HG03066 (cell line): ENCODE results near the gene RFX5.
"Not testable (repeated sequence)": the region's sequence is repeated elsewhere in the genome, so short reads cannot be mapped to it uniquely, and the experiment has no call there.

Experiments used
- ATAC-seq: cut with Tn5 transposase; IDR thresholded peaks from one replicate; pipeline ENCODE4 v1.9.1; 2021; ENCODE audit warnings: low read depth; ENCODE audit not compliant: unreplicated experiment

The RFX5 gene

GRCh38 chr1:151346769-151347522, at the start of gene RFX5:
RFX5 (minus strand) TSS chr1:151347252; CDS start chr1:151346320, 932 bp downstream.
- ATAC-seq, result peak; percentile 93

GRCh38 chr1:151396265-151396664, 49.2 kb upstream of the RFX5 start:
- not testable (repeated sequence) for ATAC-seq

GRCh38 chr1:151393583-151393982, 46.5 kb upstream of the RFX5 start:
- no peak for ATAC-seq

- no peak for ATAC-seq
Measured at GRCh38 chr1:151391079-151391563, 44.1 kb upstream of the RFX5 start.

GRCh38 chr1:151390221-151391078, 43.4 kb upstream of the RFX5 start:
- ATAC-seq, result not testable (repeated sequence)

GRCh38 chr1:151386002-151386401, 39.0 kb upstream of the RFX5 start:
- ATAC-seq, result no peak

- no peak for ATAC-seq
Measured at GRCh38 chr1:151384584-151384983, 37.5 kb upstream of the RFX5 start.

GRCh38 chr1:151377150-151377884, 30.3 kb upstream of the RFX5 start:
- no peak for ATAC-seq

GRCh38 chr1:151373196-151373595, 26.1 kb upstream of the RFX5 start:
- no peak for ATAC-seq

- ATAC-seq, result no peak
Measured at GRCh38 chr1:151372058-151372934, 25.2 kb upstream of the RFX5 start, which contains the start of gene SELENBP1. SELENBP1 (minus strand) TSS chr1:151372705; CDS start chr1:151372641, 64 bp downstream.

GRCh38 chr1:151371370-151372057, 24.5 kb upstream of the RFX5 start:
- ATAC-seq, result no peak

GRCh38 chr1:151370211-151370911, 23.3 kb upstream of the RFX5 start:
- ATAC-seq, result no peak

- no peak for ATAC-seq
Measured at GRCh38 chr1:151369621-151370048, 22.6 kb upstream of the RFX5 start.

GRCh38 chr1:151369302-151369610, 22.2 kb upstream of the RFX5 start:
- ATAC-seq, result no peak

- ATAC-seq, result no peak
Measured at GRCh38 chr1:151368393-151369301, 21.6 kb upstream of the RFX5 start.

GRCh38 chr1:151367658-151368392, 20.8 kb upstream of the RFX5 start:
- no peak for ATAC-seq

- ATAC-seq, result no peak
Measured at GRCh38 chr1:151364996-151365395, 17.9 kb upstream of the RFX5 start.
